NB4 (cell line): ENCODE data around the gene COBL.

Experiments
- MYC ChIP-seq: IDR thresholded peaks from 2 replicates; pipeline ENCODE4 v1.6.1; 2011; ENCODE audit warnings: low read depth, low read length
- POLR2A ChIP-seq: IDR thresholded peaks from 2 replicates; pipeline ENCODE4 v1.6.1; 2011; ENCODE audit warnings: mild to moderate bottlenecking; ENCODE audit not compliant: insufficient read length; ENCODE audit errors: extremely low read depth
- TF ChIP-seq, protein P1 (sequence below): IDR thresholded peaks from one replicate; pipeline ENCODE4 v1.5.1; 2012; ENCODE audit warnings: low read depth, low read length
- TF ChIP-seq, protein P2 (sequence below): IDR thresholded peaks from 2 replicates; pipeline ENCODE4 v1.6.1; 2011; ENCODE audit warnings: low read depth, low read length

DNA sequence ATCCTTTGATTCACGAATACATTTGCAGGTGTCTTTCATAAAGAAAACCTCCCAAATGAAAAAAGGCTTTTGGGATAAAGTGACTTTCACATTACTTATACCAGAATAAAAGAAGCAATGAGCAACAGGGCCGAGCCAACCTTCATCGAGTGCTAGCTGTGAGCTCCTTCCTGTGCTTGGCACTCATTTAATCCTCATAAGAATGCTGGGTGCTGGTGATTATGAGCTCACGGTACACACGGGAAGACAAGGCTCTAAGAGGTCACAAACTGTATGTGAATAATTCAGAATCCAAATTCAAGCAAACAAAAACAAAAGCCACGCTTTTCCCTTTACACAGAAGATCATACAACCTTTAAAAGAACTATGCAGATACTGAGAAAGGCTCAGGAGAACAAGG, 156.2 kb downstream of the COBL start:
- TF ChIP-seq POLR2A, result no peak
- TF ChIP-seq, protein P1, sequence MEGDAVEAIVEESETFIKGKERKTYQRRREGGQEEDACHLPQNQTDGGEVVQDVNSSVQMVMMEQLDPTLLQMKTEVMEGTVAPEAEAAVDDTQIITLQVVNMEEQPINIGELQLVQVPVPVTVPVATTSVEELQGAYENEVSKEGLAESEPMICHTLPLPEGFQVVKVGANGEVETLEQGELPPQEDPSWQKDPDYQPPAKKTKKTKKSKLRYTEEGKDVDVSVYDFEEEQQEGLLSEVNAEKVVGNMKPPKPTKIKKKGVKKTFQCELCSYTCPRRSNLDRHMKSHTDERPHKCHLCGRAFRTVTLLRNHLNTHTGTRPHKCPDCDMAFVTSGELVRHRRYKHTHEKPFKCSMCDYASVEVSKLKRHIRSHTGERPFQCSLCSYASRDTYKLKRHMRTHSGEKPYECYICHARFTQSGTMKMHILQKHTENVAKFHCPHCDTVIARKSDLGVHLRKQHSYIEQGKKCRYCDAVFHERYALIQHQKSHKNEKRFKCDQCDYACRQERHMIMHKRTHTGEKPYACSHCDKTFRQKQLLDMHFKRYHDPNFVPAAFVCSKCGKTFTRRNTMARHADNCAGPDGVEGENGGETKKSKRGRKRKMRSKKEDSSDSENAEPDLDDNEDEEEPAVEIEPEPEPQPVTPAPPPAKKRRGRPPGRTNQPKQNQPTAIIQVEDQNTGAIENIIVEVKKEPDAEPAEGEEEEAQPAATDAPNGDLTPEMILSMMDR, result no peak
- TF ChIP-seq MYC, result no peak
- TF ChIP-seq, protein P2, sequence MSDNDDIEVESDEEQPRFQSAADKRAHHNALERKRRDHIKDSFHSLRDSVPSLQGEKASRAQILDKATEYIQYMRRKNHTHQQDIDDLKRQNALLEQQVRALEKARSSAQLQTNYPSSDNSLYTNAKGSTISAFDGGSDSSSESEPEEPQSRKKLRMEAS, result no peak
